ENCODE results near the gene AURKA. TPM values are rescaled to one million over a fixed set of nuclear protein-coding genes. Genes with fewer than 3 reads are reported as not detected.

AURKA gene
- polyA plus RNA-seq (2012; ENCODE audit: insufficient read depth, insufficient read length), result 94.2 TPM

GRCh38 chr20:56392132-56392880 is at the start of gene AURKA, which contains the start of gene CSTF1:
AURKA (minus strand) TSS chr20:56392215; CDS start chr20:56388197, 4,018 bp downstream.
CSTF1 (plus strand) TSS chr20:56392645; CDS start chr20:56395553, 2,908 bp downstream.
- H3K4me3 ChIP-seq (ENCODE audit: low read length), result peak within 1 kb of the TSS; percentile 87
- DNase-seq (ENCODE audit: low read depth, low spot score), result peak; percentile 99

- H3K4me3 ChIP-seq (ENCODE audit: low read length), result no peak overlapping the region
- peak; percentile 73 for DNase-seq (ENCODE audit: low read depth, low spot score)
Observed at GRCh38 chr20:56440346-56441007, 48.5 kb upstream of the AURKA start.

- no peak for DNase-seq (ENCODE audit: low read depth, low spot score)
- H3K4me3 ChIP-seq (ENCODE audit: low read length), result no peak overlapping the region
Observed at GRCh38 chr20:56439771-56440291, 47.8 kb upstream of the AURKA start.

- no peak for DNase-seq (ENCODE audit: low read depth, low spot score)
- H3K4me3 ChIP-seq (ENCODE audit: low read length), result no peak overlapping the region
Observed at GRCh38 chr20:56438284-56438683, 46.3 kb upstream of the AURKA start.

DNA sequence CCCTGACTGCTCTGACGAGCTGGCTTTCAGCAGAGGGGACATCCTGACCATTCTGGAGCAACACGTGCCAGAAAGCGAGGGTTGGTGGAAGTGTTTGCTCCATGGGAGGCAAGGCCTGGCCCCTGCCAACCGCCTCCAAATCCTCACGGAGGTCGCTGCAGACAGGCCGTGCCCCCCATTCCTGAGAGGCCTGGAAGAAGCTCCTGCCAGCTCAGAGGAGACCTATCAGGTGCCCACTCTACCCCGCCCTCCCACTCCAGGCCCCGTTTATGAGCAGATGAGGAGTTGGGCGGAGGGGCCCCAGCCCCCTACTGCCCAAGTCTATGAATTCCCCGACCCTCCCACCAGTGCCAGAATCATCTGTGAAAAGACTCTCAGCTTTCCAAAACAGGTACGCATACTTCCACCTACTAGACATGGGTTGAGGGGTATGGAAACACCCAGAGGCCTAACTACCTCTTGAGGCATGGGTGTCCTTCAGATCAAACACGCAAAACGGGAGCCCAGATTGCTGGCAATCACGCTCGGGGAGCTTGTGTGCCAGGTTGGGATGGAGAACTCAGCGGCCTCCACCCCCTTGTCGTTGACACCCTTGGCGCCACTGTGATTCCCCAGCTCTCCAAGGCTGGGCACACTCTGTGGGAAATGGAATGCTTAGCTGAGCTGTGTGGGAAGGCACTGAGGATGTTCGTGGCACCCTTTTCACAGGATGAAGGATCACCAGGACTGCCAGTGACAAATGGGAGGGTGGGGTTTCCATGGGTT is 45.4 kb upstream of the AURKA start:
- no peak for DNase-seq (ENCODE audit: low read depth, low spot score)
- H3K4me3 ChIP-seq (ENCODE audit: low read length), result no peak overlapping the region

DNA sequence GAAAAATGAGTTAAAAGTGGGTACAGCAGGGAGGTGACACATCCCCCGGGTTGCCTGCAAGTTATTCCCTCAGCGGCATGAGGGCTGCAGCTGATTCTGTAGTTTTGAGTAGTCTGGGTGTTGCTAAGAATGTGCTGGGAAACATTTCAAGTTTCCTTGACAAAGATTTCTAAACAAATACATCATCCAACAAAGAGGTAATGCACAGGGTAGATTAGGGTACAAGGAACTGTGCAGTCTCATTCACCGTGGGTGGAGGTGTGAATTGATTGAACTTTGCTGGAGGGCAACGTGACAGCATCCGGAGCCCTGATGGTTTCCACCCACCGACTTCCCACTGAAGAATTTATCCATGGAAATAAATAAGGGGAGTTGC is 41.9 kb upstream of the AURKA start:
- no peak overlapping the region for H3K4me3 ChIP-seq (ENCODE audit: low read length)
- no peak for DNase-seq (ENCODE audit: low read depth, low spot score)

DNA sequence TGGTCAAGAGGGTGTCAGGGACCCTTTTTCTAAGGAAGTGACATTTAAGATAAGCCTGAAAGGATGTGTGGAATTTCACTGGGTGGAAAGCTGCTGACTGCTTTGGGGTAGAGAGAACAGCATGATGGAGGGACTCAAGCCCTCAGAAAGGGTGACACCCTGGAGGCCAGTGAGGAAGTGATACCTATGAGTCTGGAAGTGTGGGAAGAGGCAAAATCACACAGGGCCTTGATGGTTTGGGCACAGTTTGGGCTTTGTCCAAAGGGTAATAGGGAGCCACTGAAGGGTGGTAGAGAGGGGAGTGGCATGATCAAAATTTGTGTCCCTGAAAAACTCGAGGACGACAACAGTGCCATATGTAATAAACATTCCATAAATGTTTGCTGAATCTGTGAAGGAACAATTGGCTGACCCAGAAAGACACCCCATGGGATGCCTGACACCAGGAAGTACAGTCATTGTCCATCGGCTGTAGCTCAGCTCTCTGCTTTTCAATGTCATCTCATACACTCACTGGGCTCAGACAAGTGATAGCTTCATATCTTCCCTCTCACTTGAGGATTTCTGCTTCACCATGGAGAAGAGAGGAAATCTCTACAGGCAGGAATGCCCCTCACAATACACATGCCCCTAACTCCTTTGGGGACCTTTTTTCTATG is 41.3 kb upstream of the AURKA start:
- no peak for DNase-seq (ENCODE audit: low read depth, low spot score)
- H3K4me3 ChIP-seq (ENCODE audit: low read length), result no peak overlapping the region

DNA sequence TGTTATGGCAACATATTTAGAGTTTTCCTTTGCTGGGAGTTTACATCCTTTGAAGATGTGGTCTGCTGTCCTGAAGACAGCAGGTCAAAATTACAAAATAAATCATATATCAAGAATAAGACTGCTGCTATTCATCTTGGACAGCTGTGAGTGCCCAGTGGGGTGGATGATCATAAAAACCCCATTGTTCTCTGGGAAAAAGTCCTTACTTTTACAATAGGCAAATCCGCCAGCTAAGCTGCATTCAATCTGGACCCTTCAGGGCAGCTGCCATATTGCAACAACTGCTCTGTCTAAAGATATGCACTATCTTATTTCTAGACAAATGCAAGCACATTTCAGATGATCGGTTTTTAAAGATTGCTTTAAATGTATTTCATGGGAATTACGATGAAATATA is 39.5 kb upstream of the AURKA start:
- H3K4me3 ChIP-seq (ENCODE audit: low read length), result no peak overlapping the region
- no peak for DNase-seq (ENCODE audit: low read depth, low spot score)

DNA sequence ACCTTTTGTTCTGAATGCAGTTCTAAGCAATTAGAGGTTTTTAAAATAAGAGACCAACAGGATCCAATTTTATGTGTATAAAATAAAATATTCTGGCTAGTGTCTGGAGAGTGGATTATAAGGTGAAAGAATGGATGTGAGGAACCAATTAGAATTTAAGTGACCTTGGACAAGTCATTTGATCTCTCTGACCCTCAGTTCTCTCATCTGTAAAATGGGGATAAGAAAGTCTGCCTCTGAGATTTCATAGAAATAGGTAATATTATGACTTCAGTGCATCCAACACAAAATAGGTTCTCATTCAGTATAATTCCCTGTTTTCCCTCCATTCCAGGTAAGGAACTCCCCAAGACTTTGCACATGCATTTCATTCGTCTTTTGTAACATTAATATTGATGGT is 38.9 kb upstream of the AURKA start:
- DNase-seq (ENCODE audit: low read depth, low spot score), result no peak
- no peak overlapping the region for H3K4me3 ChIP-seq (ENCODE audit: low read length)

DNA sequence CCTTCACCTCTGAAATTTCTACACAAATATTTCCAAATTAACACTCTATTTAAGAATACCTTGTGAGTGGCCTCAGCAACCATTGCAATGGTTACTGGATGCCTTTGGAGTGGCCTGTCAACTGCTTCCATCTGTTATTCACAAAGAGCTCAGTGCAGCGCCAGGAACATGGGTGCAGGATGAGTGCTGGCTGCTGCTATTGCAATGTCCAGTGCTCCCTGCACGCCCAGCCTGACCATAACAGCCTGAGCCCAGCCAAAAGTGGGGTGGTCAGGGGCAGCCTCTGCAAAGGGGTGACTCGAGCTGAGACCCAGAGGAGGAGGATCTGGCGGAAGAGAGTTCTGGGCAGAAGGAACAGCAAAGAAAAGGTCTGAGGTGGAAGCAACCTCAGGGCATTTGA is 38.4 kb upstream of the AURKA start:
- no peak for DNase-seq (ENCODE audit: low read depth, low spot score)
- H3K4me3 ChIP-seq (ENCODE audit: low read length), result no peak overlapping the region

DNA sequence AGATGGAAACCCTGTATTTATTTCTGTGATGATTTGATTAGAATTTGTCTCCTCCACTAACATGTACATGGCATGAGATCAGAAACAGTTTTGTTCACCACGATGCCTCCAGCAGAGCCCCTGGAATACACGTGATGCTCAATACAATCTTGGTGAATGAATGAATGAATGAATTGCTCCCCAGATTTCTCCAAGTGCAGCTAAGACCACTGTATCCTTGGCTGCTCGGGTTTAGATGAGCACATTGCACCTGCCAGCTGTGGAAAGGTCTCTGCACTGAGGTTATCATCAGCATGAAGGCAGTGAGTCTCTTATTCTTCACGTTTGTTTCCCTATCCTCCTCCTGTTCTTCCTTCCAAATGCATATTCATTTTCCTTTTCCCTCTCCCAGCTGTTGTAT is 37.9 kb upstream of the AURKA start:
- no peak overlapping the region for H3K4me3 ChIP-seq (ENCODE audit: low read length)
- DNase-seq (ENCODE audit: low read depth, low spot score), result no peak

GRCh38 chr20:56429502-56429901 is 37.5 kb upstream of the AURKA start:
- DNase-seq (ENCODE audit: low read depth, low spot score), result no peak
- no peak overlapping the region for H3K4me3 ChIP-seq (ENCODE audit: low read length)

DNA sequence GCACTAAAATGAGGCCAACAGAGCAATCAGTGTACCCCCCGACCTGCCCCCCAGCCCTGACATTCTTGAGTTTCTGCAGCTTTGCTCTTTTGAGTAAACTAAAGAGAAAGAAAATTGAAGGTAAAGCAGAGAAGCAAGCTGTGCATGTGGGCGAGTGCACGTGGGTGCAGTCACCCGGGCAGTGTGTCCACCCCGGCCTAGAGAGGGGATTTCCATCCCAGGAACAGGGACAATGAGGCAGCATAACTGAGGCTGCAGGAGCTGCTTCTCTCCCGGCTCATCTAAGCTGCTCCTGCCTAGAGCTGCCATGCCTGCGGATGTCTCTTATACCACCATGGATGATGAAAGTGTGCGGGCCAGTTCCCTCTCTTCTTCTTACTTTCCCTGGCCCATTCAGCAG is 36.9 kb upstream of the AURKA start:
- DNase-seq (ENCODE audit: low read depth, low spot score), result no peak
- H3K4me3 ChIP-seq (ENCODE audit: low read length), result no peak overlapping the region

DNA sequence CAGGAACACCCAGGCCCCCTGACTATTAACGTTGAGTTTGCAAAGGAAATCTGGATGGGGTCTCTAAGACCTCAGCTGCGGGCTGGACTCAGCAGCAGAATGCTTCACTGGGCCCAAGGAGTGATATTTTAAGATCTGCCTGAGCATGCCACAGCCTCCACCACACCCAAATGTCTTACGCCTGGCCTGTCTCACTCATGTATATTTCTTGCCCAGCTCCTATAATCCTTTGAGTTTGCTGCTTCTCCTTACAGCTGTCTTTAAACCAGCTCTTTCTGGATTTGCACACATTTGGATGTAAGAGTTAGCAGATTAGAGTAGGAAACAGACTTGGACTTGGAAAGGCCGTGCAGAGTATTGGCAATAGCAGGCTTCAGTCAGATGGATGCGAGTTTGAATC is 36.4 kb upstream of the AURKA start:
- no peak for DNase-seq (ENCODE audit: low read depth, low spot score)
- no peak overlapping the region for H3K4me3 ChIP-seq (ENCODE audit: low read length)

- no peak for DNase-seq (ENCODE audit: low read depth, low spot score)
- no peak overlapping the region for H3K4me3 ChIP-seq (ENCODE audit: low read length)
Observed at GRCh38 chr20:56427797-56428196, 35.8 kb upstream of the AURKA start.

- no peak for DNase-seq (ENCODE audit: low read depth, low spot score)
- no peak overlapping the region for H3K4me3 ChIP-seq (ENCODE audit: low read length)
Observed at GRCh38 chr20:56426926-56427325, 34.9 kb upstream of the AURKA start.

- no peak for DNase-seq (ENCODE audit: low read depth, low spot score)
- H3K4me3 ChIP-seq (ENCODE audit: low read length), result no peak overlapping the region
Observed at GRCh38 chr20:56426026-56426425, 34.0 kb upstream of the AURKA start.

DNA sequence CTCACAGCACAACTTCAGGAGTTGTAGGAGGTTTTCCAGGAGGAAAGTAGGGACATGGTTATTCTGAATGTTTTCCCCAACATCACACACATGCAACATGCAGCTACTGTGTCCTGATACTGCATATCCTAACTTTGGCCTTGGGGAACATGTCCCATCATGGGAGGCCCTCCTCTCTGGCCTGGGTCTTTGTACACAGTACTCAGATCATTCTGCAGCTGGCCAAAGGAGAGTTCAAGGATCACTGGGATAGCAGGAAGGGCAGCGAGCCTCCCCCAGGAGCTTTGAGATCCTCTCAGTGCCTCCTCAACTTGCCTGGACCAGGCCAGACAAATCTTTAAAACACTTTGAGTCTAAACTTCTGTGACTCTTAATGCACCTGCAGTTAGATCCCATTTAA is 32.9 kb upstream of the AURKA start:
- no peak for DNase-seq (ENCODE audit: low read depth, low spot score)
- no peak overlapping the region for H3K4me3 ChIP-seq (ENCODE audit: low read length)

- H3K4me3 ChIP-seq (ENCODE audit: low read length), result no peak overlapping the region
- DNase-seq (ENCODE audit: low read depth, low spot score), result no peak
Observed at GRCh38 chr20:56423886-56424285, 31.9 kb upstream of the AURKA start.
